NCI-H748 (cell line): ENCODE measurements around the gene DZANK1.
"Not testable (repeated sequence)": the region's sequence is repeated elsewhere in the genome, so short reads cannot be mapped to it uniquely, and the experiment has no call there.

Source experiments
- DNase-seq: peaks from one replicate; lab custom pipeline; 2025; ENCODE audit not compliant: unreplicated experiment; lab: John Stamatoyannopoulos, UW

Gene DZANK1

DNA sequence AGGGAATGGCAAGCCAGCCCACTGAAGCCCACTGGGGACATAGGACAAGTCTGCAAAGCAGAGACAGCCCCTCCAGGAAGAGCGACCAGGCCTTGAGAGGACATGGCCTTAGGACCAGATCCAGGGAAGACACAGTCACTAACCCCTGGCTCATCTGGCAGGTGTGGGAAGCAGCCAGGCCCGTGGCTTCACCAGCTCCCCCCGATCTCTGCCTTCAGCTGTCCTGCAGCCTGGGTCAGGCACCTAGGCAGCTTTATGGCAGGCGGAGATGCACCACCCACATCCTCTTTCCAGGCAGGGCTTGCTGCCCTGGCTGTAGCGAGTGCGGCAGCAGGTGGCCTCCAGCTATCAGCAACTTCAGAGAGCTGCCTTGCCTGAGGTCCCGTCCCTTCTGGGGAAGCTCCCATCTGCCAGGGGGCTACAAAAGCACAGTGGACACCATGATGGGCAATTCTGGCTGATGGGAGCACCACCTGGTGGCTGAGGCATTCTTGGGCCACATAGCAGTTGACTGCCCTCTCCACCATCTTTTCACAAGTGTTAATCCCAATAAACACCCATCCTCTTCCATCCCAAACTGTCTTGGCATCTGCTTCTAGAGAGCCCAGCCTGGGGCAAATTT is 85.8 kb downstream of the DZANK1 start:
- DNase-seq, result no peak

- no peak for DNase-seq
These were observed 88.8 kb downstream of the DZANK1 start for GRCh38 chr20:18377896-18378481.

GRCh38 chr20:18375551-18375950 is 91.3 kb downstream of the DZANK1 start:
- DNase-seq, result not testable (repeated sequence)

DNA sequence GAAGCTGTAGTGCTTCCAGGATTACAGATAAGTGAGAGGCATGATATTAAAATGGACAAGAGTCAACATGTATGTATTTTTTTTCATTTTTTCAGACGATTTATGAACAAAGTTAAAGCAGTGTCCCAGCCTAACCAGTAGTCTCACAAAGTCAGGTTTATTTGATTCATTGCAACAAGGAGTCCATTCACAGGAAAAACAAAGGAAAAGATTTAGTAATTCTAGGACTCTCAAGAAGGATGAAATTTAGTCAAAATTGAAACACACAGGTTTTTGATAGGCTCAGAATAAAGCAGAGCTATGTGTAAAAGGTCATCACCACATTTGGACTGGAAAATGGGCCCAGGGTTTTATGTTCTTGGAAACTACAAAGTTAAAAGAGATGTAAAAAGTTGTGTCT is 94.5 kb downstream of the DZANK1 start:
- DNase-seq, result no peak

GRCh38 chr20:18364768-18365167 is 102.1 kb downstream of the DZANK1 start:
- no peak for DNase-seq

DNA sequence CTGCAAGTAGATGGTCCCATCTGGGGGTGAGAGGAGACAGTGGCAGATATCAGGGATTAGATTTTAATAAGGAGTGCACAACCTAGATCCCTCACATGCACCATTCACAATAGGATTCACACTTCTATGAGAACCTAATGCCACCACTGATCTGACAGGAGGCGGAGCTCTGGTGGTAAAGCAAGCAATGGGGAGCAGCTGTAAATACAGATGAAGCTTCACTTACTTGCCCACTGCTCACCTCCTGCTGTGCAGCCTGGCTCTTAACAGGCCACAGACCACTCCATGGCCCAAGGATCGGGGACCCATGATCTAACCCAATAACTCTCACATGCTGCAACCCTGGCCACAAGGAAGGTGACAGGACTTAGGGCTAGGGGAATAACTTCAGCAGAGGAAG is 103.1 kb downstream of the DZANK1 start:
- no peak for DNase-seq

DNA sequence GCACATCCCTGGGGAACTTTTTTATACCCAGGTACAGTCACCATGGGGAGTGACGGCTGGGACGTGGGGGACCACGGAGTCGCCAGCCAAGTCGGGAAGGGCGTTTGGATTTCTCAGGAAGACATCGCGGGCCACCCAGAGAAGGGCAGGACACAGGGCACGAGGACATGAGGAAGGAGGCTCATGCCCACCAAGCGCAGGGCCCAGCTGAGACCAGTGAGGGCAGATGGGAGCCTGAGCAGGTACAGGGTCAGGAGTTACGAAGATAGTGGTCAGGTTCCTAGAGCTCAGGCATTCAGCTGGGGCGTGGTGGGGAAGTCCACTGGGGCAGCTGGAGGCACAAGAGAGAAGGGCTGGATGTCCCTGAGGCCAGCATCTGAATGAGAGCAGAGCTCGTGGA is 103.9 kb downstream of the DZANK1 start:
- DNase-seq, result no peak

GRCh38 chr20:18361678-18362077 is 105.2 kb downstream of the DZANK1 start:
- no peak for DNase-seq

DNA sequence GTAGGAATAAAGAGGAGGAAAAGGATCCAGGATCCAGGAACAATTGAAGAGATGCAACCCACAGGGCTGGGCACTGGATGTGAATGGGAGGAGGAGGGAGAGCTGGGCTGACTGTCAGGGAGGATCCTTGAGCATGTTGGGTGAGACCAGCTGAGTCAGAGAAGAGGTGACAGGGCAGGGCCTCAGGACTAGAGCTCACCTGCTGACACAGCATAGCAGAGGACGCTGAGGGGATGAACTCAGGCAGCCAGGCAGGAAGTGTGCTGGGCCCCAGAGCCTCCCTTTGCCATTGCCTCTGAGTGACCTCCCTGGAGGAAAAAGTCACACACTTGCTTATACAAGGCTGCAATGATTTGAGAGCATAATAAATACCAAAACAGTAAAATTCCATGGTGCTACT is 106.2 kb downstream of the DZANK1 start:
- DNase-seq, result no peak

GRCh38 chr20:18359854-18360253 is 107.0 kb downstream of the DZANK1 start:
- no peak for DNase-seq

DNA sequence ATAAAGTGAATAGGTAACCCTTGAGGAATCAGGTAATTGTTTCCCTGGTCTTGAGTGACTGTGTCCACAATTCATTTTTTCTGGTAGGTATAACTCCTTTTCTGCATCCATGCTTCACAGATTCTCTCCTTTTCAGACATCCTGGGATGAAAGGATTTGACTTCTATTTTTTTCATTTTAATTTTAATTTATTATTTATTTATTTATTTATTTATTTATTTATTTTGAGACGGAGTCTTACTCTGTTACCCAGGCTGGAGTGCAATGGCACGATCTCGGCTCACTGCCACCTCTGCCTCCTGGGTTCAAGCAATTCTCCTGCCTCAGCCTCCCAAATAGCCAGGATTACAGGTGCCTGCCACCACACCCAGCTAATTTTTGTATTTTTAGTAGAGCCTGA is 117.1 kb downstream of the DZANK1 start:
- not testable (repeated sequence) for DNase-seq
